K562 (cell line): Measurements from ENCODE around the gene DNER. TPM values are rescaled to one million over a fixed set of nuclear protein-coding genes. Genes with fewer than 3 reads are reported as not detected.

Experiments used
- ATAC-seq: fragments of 200-7000 bp; cut with Tn5 transposase; 3 replicates; pipeline ENCODE4 v1.9.1; 2020; ENCODE audit warnings: moderate library complexity
- BruUV-seq: library from RNA; stranded (reverse); fragments of 400-500 nt; replicated peaks from 2 replicates; lab custom pipeline; 2021; lab: Mats Ljungman, UMichigan
- CTCF ChIA-PET: fragments of 300-600 bp; formaldehyde crosslinking; extraction: SDS; loops from one replicate; lab custom pipeline; 2021; ENCODE audit warnings: low intra/inter-chr PET ratio; lab: Yijun Ruan, JAX
- POLR2A ChIA-PET: fragments of 300-600, 350-650 bp; sonication (Branson Sonifier 250); formaldehyde crosslinking; extraction: SDS; loops from one replicate; lab custom pipeline; 2021; ENCODE audit warnings: antibody characterized with exemption, inconsistent platforms; lab: Yijun Ruan, JAX
- DNase-seq, 4 experiments: peaks; one replicate each; pipeline versions ENCODE4 v3.0.0 to v3.0.0-alpha.2; 2011 to 2018; ENCODE audit warnings: low spot score in 3 of 4, mixed read lengths in 3 of 4; ENCODE audit errors: extremely low read depth in 1 of 4
- FAIRE-seq: peaks from 2 replicates; lab custom pipeline; 2011; peaks lifted over from hg19 to GRCh38; lab: Jason Lieb, UNC
- H2AFZ ChIP-seq: 2 replicates; pipeline ENCODE4 v1.6.0; 2011; ENCODE audit warnings: low read depth, low read length, control low read depth, inconsistent platforms
- H3K27ac ChIP-seq: fragments of 200-600 bp; 3 replicates; pipeline ENCODE4 v1.8.0; 2011; ENCODE audit warnings: low read depth, mild to moderate bottlenecking, control low read depth, inconsistent platforms, low read length, moderate library complexity, mixed read lengths; ENCODE audit errors: extremely low read depth
- H3K27me3 ChIP-seq, 2 experiments: fragments of 300-600 bp in 1 of 2; 2 replicates in 1 of 2; 3 replicates in 1 of 2; pipeline versions ENCODE4 v1.6.0 to v1.8.0; 2011; ENCODE audit warnings: inconsistent platforms in 2 of 2, low read length in 2 of 2, mild to moderate bottlenecking in 1 of 2, mixed read lengths in 1 of 2, moderate library complexity in 1 of 2; ENCODE audit not compliant: control insufficient read depth in 2 of 2, insufficient read depth in 2 of 2
- H3K36me3 ChIP-seq: fragments of 300-600 bp; 3 replicates; pipeline ENCODE4 v1.8.0; 2011; ENCODE audit warnings: mild to moderate bottlenecking, low read length, inconsistent platforms; ENCODE audit not compliant: control insufficient read depth, insufficient read depth
- H3K4me1 ChIP-seq, 2 experiments: fragments of 200-600 bp in 1 of 2; replicated peaks in 1 of 2; 2 replicates in 1 of 2; 3 replicates in 1 of 2; pipeline versions ENCODE4 v1.5.1 to v1.8.0; 2011; ENCODE audit warnings: inconsistent platforms in 2 of 2, low read length in 2 of 2, mild to moderate bottlenecking in 1 of 2, mixed read lengths in 1 of 2, moderate library complexity in 1 of 2; ENCODE audit not compliant: control insufficient read depth in 2 of 2, insufficient read depth in 2 of 2
- H3K4me2 ChIP-seq: 2 replicates; pipeline ENCODE4 v1.6.1; 2011; ENCODE audit warnings: low read length, control low read depth, inconsistent platforms, mixed read lengths; ENCODE audit not compliant: insufficient read depth
- H3K4me3 ChIP-seq: fragments of 200-600 bp; sonication (generic), shearing (Covaris generic); 2 replicates; pipeline ENCODE4 v1.5.1; 2016; ENCODE audit warnings: control low read depth, inconsistent platforms
- H3K79me2 ChIP-seq: fragments of 200-600 bp; 3 replicates; pipeline ENCODE4 v1.8.0; 2011; ENCODE audit warnings: low read length, inconsistent platforms; ENCODE audit not compliant: control insufficient read depth, insufficient read depth
- H3K9ac ChIP-seq, 2 experiments: 2 replicates each; pipeline versions ENCODE4 v1.6.0 to v1.6.1; 2011; ENCODE audit warnings: low read depth in 2 of 2, low read length in 2 of 2, control low read depth in 1 of 2, inconsistent platforms in 1 of 2, mild to moderate bottlenecking in 1 of 2, mixed read lengths in 1 of 2; ENCODE audit not compliant: insufficient read depth in 1 of 2
- H3K9me1 ChIP-seq: one replicate; pipeline ENCODE4 v1.6.0; 2011; ENCODE audit warnings: inconsistent platforms, mild to moderate bottlenecking, low read length, moderate library complexity; ENCODE audit not compliant: control insufficient read depth, insufficient read depth
- H3K9me3 ChIP-seq: replicated peaks from 2 replicates; pipeline ENCODE4 v1.5.1; 2011; ENCODE audit warnings: low read depth, low read length, inconsistent platforms; ENCODE audit not compliant: control insufficient read depth, insufficient read depth
- H4K20me1 ChIP-seq: replicated peaks from 2 replicates; pipeline ENCODE4 v1.6.1; 2011; ENCODE audit warnings: low read length, inconsistent platforms, mixed read lengths; ENCODE audit not compliant: control insufficient read depth, insufficient read depth
- ASH1L ChIP-seq: fragments of 450-650 bp; IDR thresholded peaks from 2 replicates; pipeline ENCODE4 v1.6.1; 2018; ENCODE audit warnings: borderline replicate concordance, mild to moderate bottlenecking, low read depth; ENCODE audit not compliant: partially characterized antibody
- BCOR ChIP-seq: fragments of 450-650 bp; IDR thresholded peaks from 2 replicates; pipeline ENCODE4 v1.6.1; 2016
- WGBS: fragments of 100-300 bp; shearing (Covaris generic); methylation state at CpG from one replicate; pipeline ENCODE4 v1.1.6; 2016; ENCODE audit warnings: low coverage, mixed read lengths; ENCODE audit not compliant: insufficient coverage; ENCODE audit errors: missing lambda C conversion rate; 5-methylcytosine and 5-hydroxymethylcytosine counted together
- in situ Hi-C: fragments of 300-500 bp; cut with MboI; formaldehyde crosslinking; loops from 4 replicates; pipeline ENCODE4 v1.15.0; 2018; ENCODE audit warnings: inconsistent platforms, mixed read lengths
- intact Hi-C: fragments of 100-400 bp; cut with micrococcal nuclease; formaldehyde crosslinking; loops from 2 replicates; pipeline ENCODE4 v1.14.2; 2022
- polyA plus RNA-seq, 8 experiments: library from polyadenylated mRNA; depleted of rRNA in 4 of 8; stranded (reverse) in 5 of 8; unstranded in 3 of 8; fragments of >200 nt; fragmentation: Nextera tagmentation in 2 of 8; fragmentation: Illumina TruSeq in 1 of 8; extraction: Ambion mirVana in 2 of 8; extraction: Trizol in 1 of 8; gene quantifications; 2 replicates each; pipeline versions ENCODE4 v1.2.1 to v1.2.3, GENCODE V29; 2011 to 2014; ENCODE audit warnings: inconsistent platforms in 1 of 8, missing spikeins in 1 of 8
- total RNA-seq, 7 experiments: library from RNA; depleted of rRNA in 6 of 7; stranded (reverse); fragments of >200 nt in 6 of 7; fragmentation: Illumina TruSeq in 2 of 7; extraction: Trizol in 2 of 7; gene quantifications; 2 replicates each; pipeline versions ENCODE4 v1.2.1 to v1.2.3, GENCODE V29; 2011 to 2021; ENCODE audit warnings: low replicate concordance in 1 of 7
- TF ChIP-seq, protein P1 (sequence below): fragments of 450-650 bp; IDR thresholded peaks from 2 replicates; pipeline ENCODE4 v1.6.1; 2016
- TF ChIP-seq, protein P2 (sequence below), 2 experiments: fragments of 450-650 bp in 1 of 2; sonication (generic) in 1 of 2; formaldehyde crosslinking in 1 of 2; IDR thresholded peaks; 2 replicates each; pipeline versions ENCODE4 v1.7.1 to v1.9.0; 2016 to 2022; ENCODE audit warnings: inconsistent platforms in 1 of 2, mild to moderate bottlenecking in 1 of 2, missing genetic modification reagents in 1 of 2
- TF ChIP-seq, protein P3 (sequence below): fragments of 450-650 bp; conservative IDR thresholded peaks from 2 replicates; pipeline ENCODE4 v1.6.1; 2016; ENCODE audit warnings: missing genetic modification characterization, low read depth, mild to moderate bottlenecking, missing compliant biosample characterization, moderate library complexity

Gene DNER
- total and polyA plus RNA-seq, 9 of the 15 experiments (the other 6 are each of a cell fraction or from before 2014, with no cell fraction given): not detected

DNA sequence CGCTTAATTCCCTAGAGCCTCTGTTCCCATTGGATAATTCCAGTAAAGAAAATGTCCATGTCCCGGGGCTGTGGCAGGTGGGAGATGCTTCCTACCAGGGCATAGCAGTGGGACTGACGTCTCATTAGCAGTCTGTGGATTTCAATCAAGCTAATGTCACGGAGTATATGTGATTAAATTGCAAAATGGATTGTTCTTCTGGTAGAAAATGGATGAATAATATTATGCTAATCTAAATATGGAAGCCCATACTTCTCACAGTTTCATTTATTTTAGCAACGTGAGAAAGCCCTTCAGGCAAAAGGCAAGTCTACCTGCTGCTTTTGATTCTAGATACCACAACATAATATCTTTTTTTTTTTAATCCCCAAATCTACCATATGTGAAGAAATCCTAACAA, 185.5 kb downstream of the DNER start:
- Histone ChIP-seq H4K20me1 (no peaks in the 10 kb centered on the region), H3K9me1 (no peaks in the 10 kb centered on the region), H3K4me3 (no peak overlapping the region), H3K36me3 (no peaks in the 10 kb centered on the region), H3K4me2 (no peak overlapping the region), H3K9me3 (no peaks in the 10 kb centered on the region), H2AFZ (no peak overlapping the region), H3K9ac (no peak overlapping the region), H3K79me2 (no peaks in the 10 kb centered on the region), H3K27me3 (no peaks in the 10 kb centered on the region), H3K4me1 (no peaks in the 10 kb centered on the region), H3K27ac (no peak overlapping the region)
- ATAC-seq: no peak
- ChIA-PET POLR2A (no interaction called here), CTCF (no interaction called here)
- WGBS: 0% methylated on average over 5 of the region's 5 CpGs
- no peak for FAIRE-seq
- DNase-seq: no peak
- no TSS peak for BruUV-seq
- intact Hi-C loops: no loop called here
- in situ Hi-C loops: no loop called here
- TF ChIP-seq ASH1L: no peak
- TF ChIP-seq, protein P1, sequence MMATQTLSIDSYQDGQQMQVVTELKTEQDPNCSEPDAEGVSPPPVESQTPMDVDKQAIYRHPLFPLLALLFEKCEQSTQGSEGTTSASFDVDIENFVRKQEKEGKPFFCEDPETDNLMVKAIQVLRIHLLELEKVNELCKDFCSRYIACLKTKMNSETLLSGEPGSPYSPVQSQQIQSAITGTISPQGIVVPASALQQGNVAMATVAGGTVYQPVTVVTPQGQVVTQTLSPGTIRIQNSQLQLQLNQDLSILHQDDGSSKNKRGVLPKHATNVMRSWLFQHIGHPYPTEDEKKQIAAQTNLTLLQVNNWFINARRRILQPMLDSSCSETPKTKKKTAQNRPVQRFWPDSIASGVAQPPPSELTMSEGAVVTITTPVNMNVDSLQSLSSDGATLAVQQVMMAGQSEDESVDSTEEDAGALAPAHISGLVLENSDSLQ: no peak
- TF ChIP-seq, protein P2, sequence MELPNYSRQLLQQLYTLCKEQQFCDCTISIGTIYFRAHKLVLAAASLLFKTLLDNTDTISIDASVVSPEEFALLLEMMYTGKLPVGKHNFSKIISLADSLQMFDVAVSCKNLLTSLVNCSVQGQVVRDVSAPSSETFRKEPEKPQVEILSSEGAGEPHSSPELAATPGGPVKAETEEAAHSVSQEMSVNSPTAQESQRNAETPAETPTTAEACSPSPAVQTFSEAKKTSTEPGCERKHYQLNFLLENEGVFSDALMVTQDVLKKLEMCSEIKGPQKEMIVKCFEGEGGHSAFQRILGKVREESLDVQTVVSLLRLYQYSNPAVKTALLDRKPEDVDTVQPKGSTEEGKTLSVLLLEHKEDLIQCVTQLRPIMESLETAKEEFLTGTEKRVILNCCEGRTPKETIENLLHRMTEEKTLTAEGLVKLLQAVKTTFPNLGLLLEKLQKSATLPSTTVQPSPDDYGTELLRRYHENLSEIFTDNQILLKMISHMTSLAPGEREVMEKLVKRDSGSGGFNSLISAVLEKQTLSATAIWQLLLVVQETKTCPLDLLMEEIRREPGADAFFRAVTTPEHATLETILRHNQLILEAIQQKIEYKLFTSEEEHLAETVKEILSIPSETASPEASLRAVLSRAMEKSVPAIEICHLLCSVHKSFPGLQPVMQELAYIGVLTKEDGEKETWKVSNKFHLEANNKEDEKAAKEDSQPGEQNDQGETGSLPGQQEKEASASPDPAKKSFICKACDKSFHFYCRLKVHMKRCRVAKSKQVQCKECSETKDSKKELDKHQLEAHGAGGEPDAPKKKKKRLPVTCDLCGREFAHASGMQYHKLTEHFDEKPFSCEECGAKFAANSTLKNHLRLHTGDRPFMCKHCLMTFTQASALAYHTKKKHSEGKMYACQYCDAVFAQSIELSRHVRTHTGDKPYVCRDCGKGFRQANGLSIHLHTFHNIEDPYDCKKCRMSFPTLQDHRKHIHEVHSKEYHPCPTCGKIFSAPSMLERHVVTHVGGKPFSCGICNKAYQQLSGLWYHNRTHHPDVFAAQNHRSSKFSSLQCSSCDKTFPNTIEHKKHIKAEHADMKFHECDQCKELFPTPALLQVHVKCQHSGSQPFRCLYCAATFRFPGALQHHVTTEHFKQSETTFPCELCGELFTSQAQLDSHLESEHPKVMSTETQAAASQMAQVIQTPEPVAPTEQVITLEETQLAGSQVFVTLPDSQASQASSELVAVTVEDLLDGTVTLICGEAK (IDR thresholded peaks at IDR 0.05): no peak
- TF ChIP-seq, protein P2 (CRISPR knock-in tag; IDR thresholded peaks at IDR 0.05): no peak
- no peak for TF ChIP-seq BCOR
- TF ChIP-seq, protein P3, sequence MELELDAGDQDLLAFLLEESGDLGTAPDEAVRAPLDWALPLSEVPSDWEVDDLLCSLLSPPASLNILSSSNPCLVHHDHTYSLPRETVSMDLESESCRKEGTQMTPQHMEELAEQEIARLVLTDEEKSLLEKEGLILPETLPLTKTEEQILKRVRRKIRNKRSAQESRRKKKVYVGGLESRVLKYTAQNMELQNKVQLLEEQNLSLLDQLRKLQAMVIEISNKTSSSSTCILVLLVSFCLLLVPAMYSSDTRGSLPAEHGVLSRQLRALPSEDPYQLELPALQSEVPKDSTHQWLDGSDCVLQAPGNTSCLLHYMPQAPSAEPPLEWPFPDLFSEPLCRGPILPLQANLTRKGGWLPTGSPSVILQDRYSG (tag): no peak
